Measurements from ENCODE around the gene RAB3IP.
"Not testable (repeated sequence)": the region's sequence is repeated elsewhere in the genome, so short reads cannot be mapped to it uniquely, and the experiment has no call there.

RAB3IP gene

DNA sequence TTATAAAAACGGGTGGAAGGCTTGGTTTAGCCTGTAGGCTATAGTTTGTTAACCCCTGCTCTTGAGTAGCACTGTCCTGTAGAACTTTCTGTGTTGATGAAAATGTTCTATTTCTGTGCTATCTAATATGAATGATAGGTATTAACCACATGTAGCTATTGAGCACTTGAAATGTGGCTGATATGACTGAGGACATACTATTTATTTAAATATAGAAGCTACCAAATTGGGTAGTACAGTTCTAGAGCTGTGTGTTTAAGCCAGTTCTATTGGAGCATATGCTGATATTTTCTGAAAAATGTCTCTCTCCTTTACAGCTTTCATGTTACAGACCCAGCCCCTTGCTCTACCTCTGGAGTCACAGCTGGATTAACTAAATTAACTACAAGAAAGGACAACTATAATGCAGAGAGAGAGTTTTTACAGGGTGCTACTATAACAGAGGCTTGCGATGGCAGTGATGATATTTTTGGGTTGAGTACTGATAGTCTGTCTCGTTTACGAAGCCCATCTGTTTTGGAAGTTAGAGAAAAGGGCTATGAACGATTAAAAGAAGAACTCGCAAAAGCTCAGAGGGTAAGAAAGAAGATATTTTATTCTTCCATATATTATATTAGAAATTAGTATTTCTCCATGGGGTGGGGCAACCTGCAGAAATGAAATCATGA, 17.6 kb downstream of the RAB3IP start:
- H3K4ac ChIP-seq (ENCODE audit: low read depth in 1 of 2, low read length in 2 of 2), result no peak overlapping the region
- peaks cover 17% of the 10 kb centered on the region for H3K79me1 ChIP-seq (replicated peaks; ENCODE audit: low read length, poor library complexity, severe bottlenecking)
- H2BK12ac ChIP-seq (ENCODE audit: low read length in 2 of 2), result no peak overlapping the region
- H2BK120ac ChIP-seq (ENCODE audit: low read depth, low read length), result no peak overlapping the region
- H4K91ac ChIP-seq (ENCODE audit: low read length), result no peak overlapping the region
- no peak for DNase-seq
- H3K9ac ChIP-seq (ENCODE audit: low read length), result no peak overlapping the region
- H4K8ac ChIP-seq (ENCODE audit: low read length), result no peak overlapping the region
- H3K9me3 ChIP-seq (ENCODE audit: control insufficient read depth, low read length), result peaks cover 20% of the 10 kb centered on the region
- 82% methylated on average over 3 of the region's 6 CpGs for WGBS
- no peak overlapping the region for H3K4me3 ChIP-seq (ENCODE audit: insufficient read depth in 1 of 2, low read depth in 1 of 2, low read length in 2 of 2)
- no peak overlapping the region for H2BK5ac ChIP-seq (ENCODE audit: low read depth, low read length, poor library complexity, severe bottlenecking)
- peaks cover 8 to 33% of the 10 kb centered on the region in 2 experiments for H3K36me3 ChIP-seq (ENCODE audit: control insufficient read depth in 1 of 2, insufficient read depth in 2 of 2, low read depth in 1 of 2, low read length in 2 of 2)
- no peak overlapping the region for H2AK5ac ChIP-seq (ENCODE audit: low read length, severe bottlenecking)
- H3K14ac ChIP-seq (ENCODE audit: low read length in 2 of 2), result no peak overlapping the region
- H3K23ac ChIP-seq (ENCODE audit: low read length in 2 of 2), result no peak overlapping the region
- no peak overlapping the region for H3K18ac ChIP-seq (ENCODE audit: low read depth in 1 of 2, low read length in 2 of 2)
- H3K27ac ChIP-seq (ENCODE audit: low read length, poor library complexity, severe bottlenecking), result no peak overlapping the region
- no peak overlapping the region for H2AFZ ChIP-seq (ENCODE audit: low read depth, low read length)
- no peaks in the 10 kb centered on the region for H3K27me3 ChIP-seq (ENCODE audit: control insufficient read depth in 1 of 2, insufficient read depth in 1 of 2, low read length in 2 of 2)
- no peak overlapping the region for H3K4me2 ChIP-seq (ENCODE audit: low read length, poor library complexity, severe bottlenecking)
- no peak overlapping the region for H2BK15ac ChIP-seq (ENCODE audit: low read depth, poor library complexity, severe bottlenecking)
- no peaks in the 10 kb centered on the region for H3K4me1 ChIP-seq (ENCODE audit: control insufficient read depth, insufficient read depth, low read depth, low read length)

- Histone ChIP-seq H3K79me1 (replicated peaks; ENCODE audit: low read length, poor library complexity, severe bottlenecking) (peaks cover 14% of the 10 kb centered on the region), H3K27me3 (ENCODE audit: control insufficient read depth in 1 of 2, insufficient read depth in 1 of 2, low read length in 2 of 2) (no peaks in the 10 kb centered on the region), H3K4ac (ENCODE audit: low read depth in 1 of 2, low read length in 2 of 2) (no peak overlapping the region), H3K18ac (ENCODE audit: low read depth in 1 of 2, low read length in 2 of 2) (no peak overlapping the region), H3K9me3 (ENCODE audit: control insufficient read depth, low read length) (peaks cover 21% of the 10 kb centered on the region), H3K14ac (ENCODE audit: low read length in 2 of 2) (no peak overlapping the region), H3K27ac (ENCODE audit: low read length, poor library complexity, severe bottlenecking) (no peak overlapping the region), H2BK5ac (ENCODE audit: low read depth, low read length, poor library complexity, severe bottlenecking) (no peak overlapping the region), H3K9ac (ENCODE audit: low read length) (no peak overlapping the region), H2AFZ (ENCODE audit: low read depth, low read length) (no peak overlapping the region), H3K36me3 (ENCODE audit: control insufficient read depth in 1 of 2, insufficient read depth in 2 of 2, low read depth in 1 of 2, low read length in 2 of 2) (peaks cover 8 to 35% of the 10 kb centered on the region in 2 experiments), H2BK120ac (ENCODE audit: low read depth, low read length) (no peak overlapping the region), H2BK15ac (ENCODE audit: low read depth, poor library complexity, severe bottlenecking) (no peak overlapping the region), H3K23ac (ENCODE audit: low read length in 2 of 2) (no peak overlapping the region), H2AK5ac (ENCODE audit: low read length, severe bottlenecking) (no peak overlapping the region), H3K4me1 (ENCODE audit: control insufficient read depth, insufficient read depth, low read depth, low read length) (no peaks in the 10 kb centered on the region), H2BK12ac (ENCODE audit: low read length in 2 of 2) (no peak overlapping the region), H3K4me2 (ENCODE audit: low read length, poor library complexity, severe bottlenecking) (no peak overlapping the region), H3K4me3 (ENCODE audit: insufficient read depth in 1 of 2, low read depth in 1 of 2, low read length in 2 of 2) (no peak overlapping the region), H4K8ac (ENCODE audit: low read length) (no peak overlapping the region), H4K91ac (ENCODE audit: low read length) (no peak overlapping the region)
- 100% methylated on average over 1 of the region's 2 CpGs for WGBS
- no peak for DNase-seq
These were observed 19.4 kb downstream of the RAB3IP start for GRCh38 chr12:69758105-69758504.

DNA sequence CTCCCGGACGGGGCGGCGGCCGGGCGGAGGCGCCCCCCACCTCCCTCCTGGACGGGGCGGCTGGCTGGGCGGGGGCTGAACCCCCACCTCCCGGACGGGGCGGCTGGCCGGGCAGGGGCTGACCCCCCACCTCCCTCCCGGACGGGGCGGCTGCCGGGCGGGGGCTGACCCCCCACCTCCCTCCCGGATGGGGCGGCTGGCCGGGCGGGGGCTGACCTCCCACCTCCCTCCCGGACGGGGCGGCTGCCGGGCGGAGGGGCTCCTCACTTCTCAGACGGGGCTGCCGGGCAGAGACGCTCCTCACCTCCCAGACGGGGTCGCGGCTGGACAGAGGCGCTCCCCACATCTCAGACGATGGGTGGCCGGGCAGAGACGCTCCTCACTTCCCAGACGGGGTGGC, 20.9 kb downstream of the RAB3IP start:
- 98% methylated on average over 24 of the region's 39 CpGs for WGBS

DNA sequence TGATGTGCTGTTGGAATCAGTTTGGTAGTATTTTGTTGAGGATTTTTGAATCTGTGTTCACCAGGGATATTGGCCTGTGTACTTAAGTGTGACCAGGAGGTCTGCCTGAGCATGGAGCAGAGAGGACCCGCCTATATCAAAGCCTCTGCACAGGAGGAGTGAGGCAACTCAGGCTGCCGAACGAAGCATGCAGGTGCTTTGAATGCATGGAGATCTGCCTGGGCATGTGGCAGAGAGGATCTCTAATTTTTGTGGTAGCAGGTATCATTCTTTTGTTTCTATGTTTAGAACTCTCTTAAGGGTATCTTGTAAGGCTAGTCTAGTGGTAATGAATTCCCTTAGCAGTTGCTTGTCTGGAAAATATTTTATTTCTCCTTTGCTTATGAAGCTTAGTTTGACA, 26.9 kb downstream of the RAB3IP start:
- no peaks in the 10 kb centered on the region for H3K27me3 ChIP-seq (ENCODE audit: control insufficient read depth in 1 of 2, insufficient read depth in 1 of 2, low read length in 2 of 2)
- H4K91ac ChIP-seq (ENCODE audit: low read length), result no peak overlapping the region
- H2BK12ac ChIP-seq (ENCODE audit: low read length in 2 of 2), result no peak overlapping the region
- H2BK5ac ChIP-seq (ENCODE audit: low read depth, low read length, poor library complexity, severe bottlenecking), result no peak overlapping the region
- H3K4me3 ChIP-seq (ENCODE audit: insufficient read depth in 1 of 2, low read depth in 1 of 2, low read length in 2 of 2), result no peak overlapping the region
- no peak overlapping the region for H3K4me2 ChIP-seq (ENCODE audit: low read length, poor library complexity, severe bottlenecking)
- H2AFZ ChIP-seq (ENCODE audit: low read depth, low read length), result no peak overlapping the region
- H2AK5ac ChIP-seq (ENCODE audit: low read length, severe bottlenecking), result no peak overlapping the region
- H3K36me3 ChIP-seq (ENCODE audit: control insufficient read depth in 1 of 2, insufficient read depth in 2 of 2, low read depth in 1 of 2, low read length in 2 of 2), result peaks cover 22 to 28% of the 10 kb centered on the region in 2 experiments
- H3K23ac ChIP-seq (ENCODE audit: low read length in 2 of 2), result no peak overlapping the region
- H3K79me1 ChIP-seq (replicated peaks; ENCODE audit: low read length, poor library complexity, severe bottlenecking), result peaks cover 27% of the 10 kb centered on the region
- no peak overlapping the region for H3K9ac ChIP-seq (ENCODE audit: low read length)
- H2BK15ac ChIP-seq (ENCODE audit: low read depth, poor library complexity, severe bottlenecking), result no peak overlapping the region
- no peak overlapping the region for H4K8ac ChIP-seq (ENCODE audit: low read length)
- H2BK120ac ChIP-seq (ENCODE audit: low read depth, low read length), result no peak overlapping the region
- peaks cover 62% of the 10 kb centered on the region for H3K9me3 ChIP-seq (ENCODE audit: control insufficient read depth, low read length)
- no peak for DNase-seq
- H3K4ac ChIP-seq (ENCODE audit: low read depth in 1 of 2, low read length in 2 of 2), result no peak overlapping the region
- H3K27ac ChIP-seq (ENCODE audit: low read length, poor library complexity, severe bottlenecking), result no peak overlapping the region
- 87% methylated on average over 3 of the region's 3 CpGs for WGBS
- H3K18ac ChIP-seq (ENCODE audit: low read depth in 1 of 2, low read length in 2 of 2), result no peak overlapping the region
- no peak overlapping the region for H3K14ac ChIP-seq (ENCODE audit: low read length in 2 of 2)
- H3K4me1 ChIP-seq (ENCODE audit: control insufficient read depth, insufficient read depth, low read depth, low read length), result no peaks in the 10 kb centered on the region

More for the DNA sequence above, 20.9 kb downstream of the RAB3IP start:
- H3K4me3 ChIP-seq (ENCODE audit: insufficient read depth in 1 of 2, low read depth in 1 of 2, low read length in 2 of 2); H2BK5ac ChIP-seq (ENCODE audit: low read depth, low read length, poor library complexity, severe bottlenecking); H2BK15ac ChIP-seq (ENCODE audit: low read depth, poor library complexity, severe bottlenecking); H3K18ac ChIP-seq (ENCODE audit: low read depth in 1 of 2, low read length in 2 of 2); H3K4ac ChIP-seq (ENCODE audit: low read depth in 1 of 2, low read length in 2 of 2); H2BK12ac ChIP-seq (ENCODE audit: low read length in 2 of 2); H4K8ac ChIP-seq (ENCODE audit: low read length); H3K23ac ChIP-seq (ENCODE audit: low read length in 2 of 2); H4K91ac ChIP-seq (ENCODE audit: low read length); H3K27me3 ChIP-seq (ENCODE audit: control insufficient read depth in 1 of 2, insufficient read depth in 1 of 2, low read length in 2 of 2); H2BK120ac ChIP-seq (ENCODE audit: low read depth, low read length); H2AFZ ChIP-seq (ENCODE audit: low read depth, low read length); H3K4me2 ChIP-seq (ENCODE audit: low read length, poor library complexity, severe bottlenecking); DNase-seq; H3K27ac ChIP-seq (ENCODE audit: low read length, poor library complexity, severe bottlenecking); H3K4me1 ChIP-seq (ENCODE audit: control insufficient read depth, insufficient read depth, low read depth, low read length); H3K14ac ChIP-seq (ENCODE audit: low read length in 2 of 2); H2AK5ac ChIP-seq (ENCODE audit: low read length, severe bottlenecking); H3K9ac ChIP-seq (ENCODE audit: low read length): not testable (repeated sequence)
- Histone ChIP-seq H3K79me1 (replicated peaks; ENCODE audit: low read length, poor library complexity, severe bottlenecking) (peaks cover 13% of the 10 kb centered on the region), H3K9me3 (ENCODE audit: control insufficient read depth, low read length) (peaks cover 31% of the 10 kb centered on the region), H3K36me3 (ENCODE audit: control insufficient read depth in 1 of 2, insufficient read depth in 2 of 2, low read depth in 1 of 2, low read length in 2 of 2) (peaks cover 8 to 35% of the 10 kb centered on the region in 2 experiments)

Measured in mesenchymal stem cell (in vitro differentiated cells and primary cell).